Sciatic nerve (tissue), 2 donors: ENCODE measurements around the gene MRPL48. TPM values are rescaled to one million over a fixed set of nuclear protein-coding genes. Genes with fewer than 3 reads are reported as not detected.

Source experiments
- ATAC-seq: fragments of 200-7000 bp; cut with Tn5 transposase; one replicate; pipeline ENCODE4 v1.9.1; 2020; ENCODE audit warnings: mild to moderate bottlenecking, moderate library complexity
- DNase-seq: peaks from one replicate; pipeline ENCODE4 v3.0.0-alpha.2; 2020; ENCODE audit warnings: low spot score
- intact Hi-C: fragments of 100-400 bp; cut with DNase I; formaldehyde crosslinking; loops from one replicate; pipeline ENCODE4 v1.14.2; 2022
- total RNA-seq: library from RNA; stranded (reverse); fragmentation: NEBNext Ultra II Directional; extraction: Animal tissue kit (Norgen Biotek cat#: 25700); gene quantifications from one replicate; pipeline ENCODE4 v1.2.1, GENCODE V29; 2021
- donor health status: DM: no; HTN: no; CAD: no.
- donor health status: DM: no; HTN: no; CAD: no.

MRPL48 gene
- total RNA-seq, 1 donor from 2014 or later = 30.4 TPM

- intact Hi-C loops = no loop called here
- ATAC-seq = no peak
- DNase-seq = no peak
Measured at GRCh38 chr11:73812234-73812633, 24.6 kb downstream of the MRPL48 start.

DNA sequence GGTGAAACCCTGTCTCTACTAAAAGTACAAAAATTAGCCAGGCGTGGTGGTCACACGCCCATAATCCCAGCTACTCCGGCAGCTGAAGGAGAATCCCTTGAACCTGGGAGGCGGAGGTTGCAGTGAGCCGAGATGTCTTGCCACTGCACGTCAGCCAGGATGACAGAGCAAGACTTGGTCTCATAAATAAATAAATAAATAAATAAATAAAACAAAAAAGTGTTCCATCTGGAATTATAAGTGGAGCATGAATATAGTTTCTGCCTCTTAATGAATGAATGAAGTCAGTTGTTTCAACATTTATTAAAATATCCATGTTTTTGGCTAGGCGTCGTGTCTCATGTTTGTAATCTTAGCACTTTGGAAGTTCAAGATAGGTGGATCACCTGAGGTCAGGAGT, 27.1 kb downstream of the MRPL48 start:
- DNase-seq (no peak), ATAC-seq (no peak)
- intact Hi-C loops = no loop called here

DNA sequence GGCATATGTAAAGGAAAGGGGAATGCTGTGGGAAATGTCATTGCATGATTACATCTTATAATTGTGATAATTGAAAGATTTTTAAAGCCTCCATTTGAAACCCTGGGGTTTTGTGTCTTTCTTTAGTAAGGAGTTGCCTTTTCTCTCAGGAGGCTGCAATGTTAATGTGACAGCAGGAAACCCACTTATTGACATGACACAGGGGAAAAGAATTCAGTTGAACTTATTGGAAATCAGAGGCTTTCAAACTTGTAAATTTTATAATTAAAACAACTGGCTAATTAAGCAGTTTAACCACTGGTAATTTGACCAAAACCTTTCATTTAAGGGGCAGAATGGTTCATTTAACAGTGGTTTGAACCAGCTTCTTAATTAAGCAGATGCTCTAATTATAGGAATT, 31.2 kb downstream of the MRPL48 start:
- DNase-seq = no peak
- ATAC-seq = no peak
- intact Hi-C loops = no loop called here

- no peak for ATAC-seq
- no peak for DNase-seq
- intact Hi-C loops = no loop called here
Measured at GRCh38 chr11:73830261-73830660, 42.6 kb downstream of the MRPL48 start.

- ATAC-seq (no peak), DNase-seq (no peak)
- intact Hi-C loops = no loop called here
Measured at GRCh38 chr11:73833067-73833466, 45.4 kb downstream of the MRPL48 start.

- ATAC-seq (no peak), DNase-seq (no peak)
- intact Hi-C loops = no loop called here
Measured at GRCh38 chr11:73838443-73839122, 50.9 kb downstream of the MRPL48 start.

- ATAC-seq (no peak), DNase-seq (no peak)
- intact Hi-C loops = no loop called here
Measured at GRCh38 chr11:73839123-73839457, 51.4 kb downstream of the MRPL48 start.

GRCh38 chr11:73851046-73851764, 63.5 kb downstream of the MRPL48 start:
- ATAC-seq = no peak
- DNase-seq = no peak
- intact Hi-C loops = no loop called here

DNA sequence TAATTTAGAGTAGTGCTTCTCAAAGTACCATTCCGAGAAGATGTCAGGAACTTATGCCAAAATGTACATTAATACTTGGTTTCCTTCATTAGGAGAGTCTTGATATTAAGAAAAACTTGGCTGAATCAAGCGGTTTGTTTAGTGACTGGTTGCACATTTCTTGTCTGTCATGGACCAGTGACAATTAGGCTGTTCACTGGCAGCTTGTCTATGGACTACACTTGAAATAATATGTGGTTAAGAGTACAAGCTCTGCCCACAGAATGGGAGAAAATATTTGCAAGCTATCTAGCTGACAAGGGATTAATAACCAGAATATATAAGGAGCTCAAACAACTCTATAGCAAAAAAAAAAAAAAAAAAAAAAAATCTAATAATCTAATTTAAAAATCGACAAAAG, 64.4 kb downstream of the MRPL48 start:
- no peak for DNase-seq
- intact Hi-C loops = no loop called here
- no peak for ATAC-seq

- DNase-seq (no peak), ATAC-seq (no peak)
- intact Hi-C loops = no loop called here
Measured at GRCh38 chr11:73854680-73855079, 67.0 kb downstream of the MRPL48 start.

DNA sequence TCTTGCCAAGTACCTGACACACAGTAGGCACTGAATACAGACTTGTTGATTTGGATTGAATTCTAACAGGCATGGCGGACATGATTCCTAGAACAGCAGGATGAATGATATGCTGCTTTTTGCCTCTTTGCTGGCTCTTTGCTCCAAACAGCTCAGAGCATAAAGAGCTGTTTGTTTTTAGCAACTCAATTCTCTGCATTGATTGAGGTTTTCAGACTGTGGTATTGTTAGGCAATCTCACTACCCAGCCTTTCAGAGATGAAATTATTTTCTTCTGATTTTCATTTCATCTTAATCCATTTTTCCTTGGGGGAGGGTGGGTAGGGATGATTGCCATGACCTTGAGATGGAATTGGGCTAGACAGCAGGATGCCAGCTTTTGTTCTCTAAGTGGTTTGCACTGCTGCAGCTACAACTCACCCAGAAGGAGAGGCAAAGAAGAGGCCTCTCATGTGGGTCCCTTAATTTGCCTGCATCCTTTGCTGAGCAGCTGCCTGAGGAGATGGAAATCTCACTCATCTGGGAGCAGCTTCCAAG, 68.4 kb downstream of the MRPL48 start:
- intact Hi-C loops = no loop called here
- ATAC-seq (no peak), DNase-seq (no peak)

GRCh38 chr11:73859671-73860070, 72.0 kb downstream of the MRPL48 start:
- intact Hi-C loops = loop anchor here (5.0 kb wide), 1 partner anchor 1523 kb away; no protein-coding TSS in a partner anchor
- ATAC-seq (no peak), DNase-seq (no peak)

DNA sequence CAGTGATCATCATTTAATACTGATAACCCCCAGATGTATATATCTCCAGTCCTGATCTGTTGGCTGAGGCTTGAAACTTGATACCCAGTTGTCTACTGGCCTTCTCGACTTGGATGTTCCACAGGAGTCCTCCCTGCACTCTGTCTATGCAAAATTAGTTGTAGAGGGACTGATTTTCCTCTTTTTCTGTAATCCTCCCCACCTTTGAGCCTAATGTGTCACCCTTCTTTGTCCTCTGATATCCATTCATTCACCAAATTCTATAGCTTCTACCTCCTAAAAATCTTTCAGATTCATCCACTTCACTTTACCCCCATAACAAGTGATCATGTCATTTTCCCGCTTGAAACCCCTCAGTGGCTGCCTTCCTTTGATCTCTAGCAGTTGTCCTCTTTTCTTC, 72.5 kb downstream of the MRPL48 start:
- ATAC-seq = no peak
- intact Hi-C loops = loop anchor here (5.0 kb wide), 1 partner anchor 1522 kb away; no protein-coding TSS in a partner anchor
- no peak for DNase-seq

GRCh38 chr11:73862986-73863385, 75.3 kb downstream of the MRPL48 start:
- no peak for ATAC-seq
- no peak for DNase-seq
- intact Hi-C loops = loop anchor here (5.0 kb wide), 1 partner anchor 1519 kb away; no protein-coding TSS in a partner anchor

DNA sequence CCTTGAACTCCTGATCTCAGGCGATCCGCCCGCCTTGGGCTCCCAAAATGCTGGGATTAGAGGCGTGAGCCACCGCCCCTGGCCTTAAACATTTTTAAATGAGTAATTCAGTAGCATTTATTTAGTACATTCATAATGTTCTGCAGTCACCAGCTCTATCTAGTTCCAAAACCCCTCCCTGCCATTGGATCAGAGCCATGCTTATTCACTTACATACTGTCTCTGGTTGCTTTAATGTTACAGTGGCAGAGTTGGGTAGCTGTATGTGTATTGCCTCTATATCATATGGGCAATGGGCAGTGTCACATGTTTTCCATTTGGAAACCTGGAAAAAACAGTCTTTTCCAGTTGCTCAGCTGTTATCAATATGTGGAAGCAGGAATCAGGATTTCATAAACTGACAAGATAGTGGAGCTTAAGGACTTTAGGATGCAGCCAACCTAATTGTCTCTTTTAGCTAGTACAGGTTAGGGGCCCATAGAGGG, 78.5 kb downstream of the MRPL48 start:
- ATAC-seq (no peak), DNase-seq (no peak)
- intact Hi-C loops = no loop called here

DNA sequence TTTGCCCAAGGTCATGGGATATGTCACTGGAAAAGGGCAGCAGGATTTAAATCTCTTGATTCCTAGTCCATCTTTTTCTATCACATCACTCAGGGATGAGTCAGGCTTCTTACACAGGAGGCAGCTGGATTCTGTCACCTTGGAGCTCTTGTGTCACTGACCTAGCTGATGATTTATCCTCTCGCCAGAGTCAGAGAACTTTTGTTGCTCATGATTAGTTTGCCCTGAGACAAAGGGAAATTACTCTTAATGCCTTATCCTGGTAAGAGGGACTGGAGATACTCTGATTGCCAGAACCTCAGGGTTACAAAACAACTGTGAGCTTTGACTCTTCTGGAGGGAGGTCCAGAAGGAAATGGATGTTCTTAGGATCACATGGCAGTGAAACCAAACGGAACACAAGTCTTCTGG, 78.9 kb downstream of the MRPL48 start:
- intact Hi-C loops = no loop called here
- DNase-seq = no peak
- no peak for ATAC-seq

DNA sequence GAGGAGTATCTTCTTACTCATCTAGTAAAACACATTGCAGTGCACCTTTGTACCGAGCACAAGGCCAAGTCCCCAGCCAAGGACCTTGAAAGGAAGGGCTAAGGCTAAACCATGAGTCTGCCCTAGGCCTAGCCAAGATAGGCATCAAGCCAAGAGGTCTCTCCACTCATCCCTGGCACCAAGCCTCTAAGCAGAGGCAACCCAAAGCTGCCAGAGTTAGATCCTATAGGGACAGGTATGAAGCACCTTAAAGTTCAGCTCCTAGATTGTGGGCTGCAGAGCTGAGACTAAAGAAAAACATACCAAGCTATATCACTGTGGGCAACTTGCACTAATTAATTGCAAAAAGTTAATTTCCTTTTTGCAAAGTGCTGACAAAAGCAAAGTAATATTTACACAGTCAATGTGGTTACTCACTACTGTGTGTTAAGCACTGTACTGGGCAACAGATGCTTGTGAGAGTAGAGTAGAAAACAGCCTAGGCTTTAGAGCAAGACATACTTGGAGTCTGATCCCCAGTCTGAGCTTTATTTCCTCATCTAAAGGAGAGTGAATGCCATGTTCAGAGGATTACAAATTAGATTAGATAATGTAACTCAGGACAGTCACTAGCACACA, 81.8 kb downstream of the MRPL48 start:
- DNase-seq = no peak
- no peak for ATAC-seq
- intact Hi-C loops = no loop called here

GRCh38 chr11:73870261-73870660, 82.6 kb downstream of the MRPL48 start:
- ATAC-seq = no peak
- no peak for DNase-seq

DNA sequence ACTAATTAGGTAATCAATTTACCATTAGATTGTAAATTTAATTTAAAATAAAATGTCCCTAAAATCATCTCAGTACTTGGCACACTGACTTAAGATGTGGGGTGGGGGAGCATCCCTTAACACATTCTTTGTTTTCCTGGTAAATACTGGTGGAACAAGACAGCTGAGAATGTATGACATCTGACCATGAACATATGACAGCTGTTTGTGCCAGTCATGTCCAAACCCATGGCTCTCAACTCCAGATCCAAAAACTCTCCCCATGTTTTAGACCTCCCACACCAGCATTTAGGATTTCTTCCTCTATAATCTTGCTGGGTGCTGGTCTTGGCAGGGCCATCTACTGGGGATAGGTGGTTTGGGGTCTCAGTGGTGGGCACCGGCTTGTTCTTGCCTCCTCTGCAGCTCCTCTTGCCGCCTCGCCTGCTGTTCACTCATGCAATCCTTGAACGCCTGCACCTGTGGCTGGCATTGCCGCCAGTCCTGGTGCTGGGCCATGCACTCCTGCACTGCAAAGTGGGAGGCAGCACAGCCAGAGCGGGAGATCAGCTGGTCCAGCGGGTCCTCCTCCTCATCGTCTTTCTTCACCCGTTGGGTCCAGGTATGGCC, 85.2 kb downstream of the MRPL48 start:
- intact Hi-C loops = no loop called here

More at GRCh38 chr11:73870261-73870660, 82.6 kb downstream of the MRPL48 start:
- intact Hi-C loops = no loop called here

More for the DNA sequence above, 85.2 kb downstream of the MRPL48 start:
- DNase-seq (no peak), ATAC-seq (no peak)
